Measurements from ENCODE around the gene IER2.
A peak's percentile ranks its signal among the peaks of the same experiment; 100 is the strongest.

The IER2 gene

GRCh38 chr19:13119627-13120026 lies 30.6 kb upstream of the IER2 start:
- DNase-seq = no peak

DNA sequence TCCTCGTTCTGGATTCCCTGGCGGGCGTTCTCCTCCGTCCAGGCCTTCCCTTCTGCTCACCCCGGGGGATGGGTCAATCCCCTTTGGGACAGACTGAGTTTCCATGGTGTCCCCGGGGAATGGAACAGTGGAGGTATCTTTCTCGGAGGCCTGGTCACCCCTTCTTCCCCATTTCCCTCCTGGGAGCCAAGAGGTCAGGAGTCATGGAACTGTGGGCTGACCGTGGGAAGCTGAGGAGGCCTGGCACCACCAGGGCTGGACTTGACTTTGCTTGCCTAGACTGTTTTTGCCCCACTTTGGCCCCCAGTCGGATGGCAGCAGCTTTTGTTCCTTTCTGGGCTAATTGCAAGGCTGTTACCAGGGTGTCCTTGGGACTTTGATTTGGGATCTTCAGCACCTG lies 30.2 kb upstream of the IER2 start:
- no peak for DNase-seq

DNA sequence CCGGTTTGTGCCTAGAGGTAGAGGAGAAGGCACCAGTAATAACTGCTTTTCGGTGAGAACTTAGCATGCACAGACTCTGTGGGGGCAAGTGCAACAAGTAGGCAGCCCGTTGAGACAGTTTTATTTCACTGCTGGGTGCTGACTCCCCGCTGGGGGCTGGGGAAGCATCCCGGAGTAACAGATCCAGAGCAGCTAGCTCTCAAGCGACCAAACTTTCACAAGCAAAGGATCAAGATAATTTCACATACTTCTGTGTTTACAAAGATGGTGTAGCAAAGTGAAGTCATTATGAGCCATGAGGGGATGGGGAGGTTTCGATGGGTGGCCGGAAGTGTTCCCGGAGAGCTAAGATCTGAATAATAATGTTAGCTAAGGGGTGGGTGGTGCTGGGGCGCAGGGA lies 29.4 kb upstream of the IER2 start:
- DNase-seq = no peak

DNA sequence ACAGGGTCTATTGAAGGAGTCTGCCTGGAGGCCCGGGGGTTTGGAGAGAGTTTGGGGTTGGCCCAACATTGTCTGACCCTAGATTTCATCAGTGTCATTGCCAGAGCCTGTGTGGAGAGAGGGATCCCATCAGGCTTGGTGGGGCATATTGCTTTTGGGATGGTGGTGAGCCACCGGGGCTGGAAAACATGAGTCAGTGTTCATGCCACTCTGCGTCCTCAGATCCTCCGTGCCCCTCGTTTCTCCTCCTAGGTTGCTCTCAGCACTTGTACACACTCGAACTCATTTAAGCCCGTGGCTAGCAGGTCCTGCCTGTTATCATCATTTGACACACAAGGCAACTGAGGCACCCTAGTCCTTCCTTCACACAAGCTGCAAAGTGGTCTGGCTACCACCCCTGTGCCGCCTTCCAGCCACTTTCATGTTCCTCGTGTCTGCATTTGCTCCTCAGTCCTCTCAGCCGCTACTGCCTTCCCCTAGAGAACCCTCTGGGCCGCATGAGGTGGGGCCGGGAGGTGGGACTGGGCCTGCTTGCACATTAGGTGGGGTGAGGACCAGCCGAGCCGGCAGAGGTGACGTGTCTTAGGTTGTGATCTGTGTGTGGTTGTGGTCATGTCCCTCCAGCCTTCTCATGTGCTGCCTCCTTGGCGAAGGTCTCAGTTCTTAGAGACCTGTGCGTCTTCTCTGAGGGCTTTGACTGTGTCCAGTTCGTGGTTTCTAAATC lies 28.5 kb upstream of the IER2 start:
- no peak for DNase-seq

DNA sequence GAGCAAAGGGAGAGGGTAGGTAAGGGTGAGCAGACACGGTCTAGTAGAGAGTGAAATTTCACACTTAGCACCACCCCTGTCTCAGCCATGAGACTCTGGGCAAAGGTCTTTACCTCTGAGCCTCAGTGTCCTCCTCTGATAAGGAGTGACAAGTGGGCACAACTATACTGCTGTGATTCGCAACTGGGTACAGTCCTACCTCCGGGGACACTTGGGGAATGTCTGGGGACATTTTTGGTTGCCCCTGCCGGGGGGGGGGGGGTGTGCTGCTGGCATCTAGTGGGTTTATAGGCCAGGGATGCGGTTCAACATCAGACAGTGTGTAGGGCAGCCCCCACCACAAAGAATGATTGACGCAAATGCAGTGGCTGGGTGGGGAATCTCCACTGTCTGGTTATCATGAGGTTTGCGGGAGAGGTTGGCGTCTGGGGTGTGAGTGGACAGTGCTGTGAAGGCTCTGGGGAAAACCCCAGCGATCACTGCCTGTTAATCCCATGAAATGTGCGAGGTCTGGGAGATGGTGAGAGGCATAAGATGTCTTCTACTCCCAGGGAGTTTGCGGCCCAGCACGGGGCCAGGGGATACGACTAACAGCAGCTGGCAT lies 27.8 kb upstream of the IER2 start:
- peak; percentile 38 for DNase-seq

- DNase-seq = no peak
These were observed 26.9 kb upstream of the IER2 start for GRCh38 chr19:13122980-13123957.

DNA sequence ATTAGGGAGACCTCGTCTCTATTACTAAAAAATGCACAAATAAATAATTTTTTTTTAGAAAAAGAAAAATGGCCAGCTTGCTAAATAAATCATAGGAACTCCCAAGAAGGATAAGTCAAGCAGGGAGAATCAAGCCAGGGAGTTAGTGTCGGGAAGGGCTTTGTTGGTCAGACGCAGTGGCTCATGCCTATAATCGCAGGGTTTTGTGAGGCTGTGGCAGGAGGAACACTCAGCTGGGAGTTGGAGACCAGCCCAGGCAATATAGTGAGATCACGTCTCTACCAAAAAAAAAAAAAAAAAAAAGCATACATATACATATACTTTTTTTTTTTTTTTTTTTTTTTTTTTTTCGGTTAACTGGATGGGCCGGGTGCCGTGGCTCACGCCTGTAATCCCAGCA lies 23.2 kb upstream of the IER2 start:
- DNase-seq = no peak

DNA sequence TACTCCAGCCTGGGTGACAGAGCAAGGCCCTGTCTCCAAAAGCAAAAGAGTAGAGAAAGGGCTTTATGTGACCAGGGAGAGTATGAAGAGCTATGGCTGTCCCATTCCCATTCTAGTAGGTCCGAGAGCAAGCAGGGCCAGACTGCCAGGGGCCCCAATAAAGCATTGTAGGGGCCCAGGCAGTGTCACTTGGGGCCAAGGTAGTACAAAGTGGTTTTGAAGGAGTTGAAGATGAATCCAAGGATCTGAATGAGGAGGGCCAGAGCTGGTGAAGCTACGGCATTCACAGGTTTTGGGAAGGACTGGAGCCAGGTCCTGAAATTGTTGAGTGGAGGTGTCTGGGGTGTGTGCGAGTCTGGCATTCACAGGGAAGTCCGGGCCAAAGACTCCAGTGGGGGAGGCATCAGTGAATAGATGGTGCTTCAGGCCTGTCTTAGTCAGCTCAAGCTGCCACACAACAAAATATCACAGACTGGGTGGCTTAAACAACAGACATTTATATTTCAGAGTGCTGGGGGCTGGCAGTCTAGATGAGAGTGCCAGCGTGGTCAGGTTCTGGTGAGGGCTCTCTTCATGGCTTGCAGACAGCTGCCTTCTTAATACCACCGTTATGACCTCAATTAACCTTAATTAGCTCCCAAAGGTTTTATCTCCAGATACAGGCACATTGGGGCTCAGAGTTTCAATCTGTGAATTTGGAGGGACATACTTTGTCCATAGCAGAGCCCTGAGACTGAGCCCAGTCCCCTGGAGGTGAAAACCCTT lies 22.2 kb upstream of the IER2 start:
- no peak for DNase-seq

GRCh38 chr19:13128583-13128982 lies 21.6 kb upstream of the IER2 start:
- no peak for DNase-seq

- no peak for DNase-seq
These were observed 20.8 kb upstream of the IER2 start for GRCh38 chr19:13129384-13129783.

GRCh38 chr19:13130886-13131490 lies 19.2 kb upstream of the IER2 start:
- DNase-seq = no peak

- peak; percentile 55 for DNase-seq
These were observed 17.6 kb upstream of the IER2 start for GRCh38 chr19:13132471-13133180.

DNA sequence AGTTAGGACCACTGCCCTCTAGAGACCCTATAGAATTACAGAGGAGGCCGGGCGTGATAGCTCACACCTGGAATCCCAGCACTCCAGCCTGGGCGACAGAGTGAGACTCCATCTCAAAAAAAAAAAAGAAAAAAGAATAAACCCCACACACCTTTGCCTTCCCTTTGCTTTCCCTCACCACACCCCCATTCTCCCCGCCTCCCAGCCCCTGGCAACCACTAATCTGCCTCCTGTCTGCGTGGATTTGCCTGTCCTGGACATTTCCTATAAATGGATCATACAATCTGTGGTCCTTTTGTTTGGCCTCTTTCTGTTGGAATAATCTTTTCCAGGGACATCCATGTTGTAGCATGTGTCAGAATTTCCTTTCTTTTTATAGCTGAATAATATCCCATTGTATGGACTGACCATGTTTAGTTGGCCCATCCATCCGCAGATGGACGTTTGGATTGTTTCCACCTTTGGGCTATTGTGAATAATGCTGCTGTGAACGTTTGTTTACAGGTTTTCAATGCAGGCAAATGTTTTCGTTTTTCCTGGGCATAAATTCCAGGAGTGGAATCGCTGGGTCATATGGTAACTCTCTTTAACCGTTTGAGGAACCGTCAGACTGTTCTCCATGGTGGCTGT lies 16.9 kb upstream of the IER2 start:
- no peak for DNase-seq

DNA sequence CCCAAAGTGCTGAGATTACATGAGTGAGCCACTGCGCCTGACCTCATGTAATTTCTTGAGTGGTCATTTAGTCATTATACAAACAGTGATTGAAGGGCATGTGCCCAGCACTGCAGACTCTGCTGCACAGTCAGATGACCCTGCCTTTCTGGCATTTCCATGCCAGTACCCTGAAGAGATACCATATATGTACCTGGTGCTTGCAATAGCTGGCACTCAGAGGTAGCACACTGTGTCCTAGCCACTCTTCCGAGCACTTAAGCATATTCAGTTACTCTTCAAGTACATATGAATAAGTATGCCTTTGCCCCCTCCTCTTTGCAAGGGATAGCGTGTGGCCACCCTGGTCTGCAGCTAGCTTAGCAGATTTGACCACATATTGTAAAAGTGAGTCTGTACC lies 15.6 kb upstream of the IER2 start:
- no peak for DNase-seq

GRCh38 chr19:13135068-13136062 lies 14.8 kb upstream of the IER2 start:
- DNase-seq = no peak

DNA sequence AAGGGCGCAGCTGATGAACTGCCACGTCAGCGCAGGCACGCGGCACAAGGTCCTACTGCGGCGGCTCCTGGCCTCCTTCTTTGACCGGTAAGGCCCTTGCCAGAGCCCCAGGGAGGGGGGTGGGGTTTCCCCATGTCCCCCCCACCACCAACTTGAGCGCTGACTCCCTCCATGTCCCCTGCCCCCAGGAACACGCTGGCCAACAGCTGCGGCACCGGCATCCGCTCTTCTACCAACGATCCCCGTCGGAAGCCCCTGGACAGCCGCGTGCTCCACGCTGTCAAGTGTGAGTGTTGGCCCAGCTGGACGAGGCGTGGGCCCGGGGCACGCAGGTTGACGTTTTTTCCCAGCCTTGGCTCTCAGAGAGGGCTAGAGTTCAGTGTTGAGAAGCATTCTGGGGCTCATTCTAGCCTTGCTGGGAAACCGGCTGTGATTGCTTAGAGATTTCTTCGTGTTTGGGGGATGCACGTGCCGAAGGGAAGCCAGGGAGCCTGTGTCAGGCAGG lies 12.9 kb upstream of the IER2 start:
- no peak for DNase-seq

DNA sequence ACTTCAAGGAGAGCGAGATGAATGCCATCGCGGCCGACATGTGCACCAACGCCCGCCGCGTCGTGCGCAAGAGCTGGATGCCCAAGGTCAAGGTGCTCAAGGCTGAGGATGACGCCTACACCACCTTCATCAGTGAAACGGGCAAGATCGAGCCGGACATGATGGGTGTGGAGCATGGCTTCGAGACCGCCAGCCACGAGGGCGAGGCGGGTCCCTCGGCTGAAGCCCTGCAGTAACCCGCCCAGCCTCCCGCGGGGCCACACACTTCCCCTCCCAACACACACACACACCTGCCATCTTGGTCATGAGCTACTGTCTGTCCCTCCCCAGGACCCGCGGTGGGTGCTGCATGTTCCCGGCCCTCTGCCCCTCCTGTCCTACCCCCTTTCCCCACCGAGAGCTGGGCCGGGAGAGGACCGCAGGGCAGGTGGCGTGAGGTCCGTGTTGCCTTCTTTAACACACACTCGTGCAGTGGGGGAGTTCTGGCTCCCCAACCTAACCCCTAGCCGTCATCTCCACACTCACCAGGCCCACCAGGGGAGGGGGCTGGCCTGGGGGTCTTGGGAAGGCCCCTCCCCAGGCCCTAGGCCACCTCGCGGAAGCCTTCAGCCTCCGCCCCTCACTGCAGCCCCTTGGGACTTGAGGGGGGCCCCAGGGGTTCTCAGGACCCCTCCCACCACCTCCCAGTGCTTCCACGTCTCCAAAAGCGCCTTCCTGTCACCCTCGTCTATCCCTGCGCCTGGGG lies 11.9 kb upstream of the IER2 start:
- DNase-seq = no peak

DNA sequence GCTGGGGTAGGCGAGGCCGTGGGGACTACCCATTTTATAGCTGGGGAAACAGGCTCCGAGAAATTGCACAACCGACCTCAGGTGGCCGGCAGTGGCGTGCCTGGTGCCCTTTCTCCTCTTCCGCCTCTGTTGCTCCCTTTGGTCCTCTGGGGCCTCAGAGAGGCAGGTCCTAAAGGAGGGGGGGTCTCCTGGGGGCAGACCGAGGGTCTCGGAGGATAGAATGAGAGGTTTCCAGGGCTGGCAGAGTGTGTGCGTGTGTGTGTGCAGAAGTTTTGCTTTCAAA lies 11.4 kb upstream of the IER2 start:
- no peak for DNase-seq

DNA sequence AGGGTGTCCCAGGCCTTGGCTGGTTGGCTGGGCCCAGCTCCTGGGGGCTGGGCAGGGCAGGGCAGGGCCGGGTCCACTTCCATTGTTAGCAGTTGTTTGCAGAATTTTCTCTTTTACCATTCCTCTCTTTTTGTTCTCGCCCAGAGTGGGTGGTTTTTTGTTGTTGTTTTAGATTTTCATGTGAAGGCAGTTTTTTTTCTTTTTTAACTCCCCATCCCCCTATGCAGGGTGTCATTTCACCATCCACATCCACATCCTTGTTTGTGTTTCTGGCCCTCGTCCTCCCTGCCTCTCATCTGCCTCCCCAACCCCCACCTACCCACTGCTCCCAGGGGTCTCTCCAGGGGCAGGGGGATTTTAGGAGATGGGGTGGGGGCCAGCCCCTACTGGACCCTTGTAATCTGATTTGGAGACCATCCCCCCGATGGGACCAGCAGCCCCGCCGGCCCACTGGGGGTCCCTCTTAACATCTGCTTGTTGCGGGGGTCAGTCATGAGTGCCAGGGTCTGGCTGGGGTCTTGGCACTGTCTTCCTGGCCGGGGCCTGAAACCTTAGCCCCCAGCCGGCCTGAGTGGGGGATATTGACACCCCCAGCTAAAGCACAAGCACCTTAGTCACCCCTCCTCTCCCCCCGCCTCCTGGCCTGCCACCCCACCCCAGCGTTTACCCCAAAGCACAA lies 10.4 kb upstream of the IER2 start:
- no peak for DNase-seq

All from CD4-positive, alpha-beta T cell treated with Interleukin-21 for 1 hour (primary cell).